Mucosa of descending colon (tissue), 3 donors: ENCODE results near the gene YJEFN3. TPM values are rescaled to one million over a fixed set of nuclear protein-coding genes. Genes with fewer than 3 reads are reported as not detected.

ENCODE experiments used
- ATAC-seq: fragments of 200-7000 bp; cut with Tn5 transposase; one replicate; pipeline ENCODE4 v1.9.1; 2020; ENCODE audit warnings: mild to moderate bottlenecking, moderate library complexity
- DNase-seq, 3 donors: peaks; one replicate each; pipeline ENCODE4 v3.0.0-alpha.2; 2020
- H3K36me3 ChIP-seq: fragments of 200-600 bp; one replicate; pipeline ENCODE4 v1.8.0; 2021; ENCODE audit warnings: low read depth, mild to moderate bottlenecking
- H3K4me1 ChIP-seq: fragments of 200-600 bp; one replicate; pipeline ENCODE4 v1.8.0; 2021; ENCODE audit warnings: low read depth, mild to moderate bottlenecking
- H3K4me3 ChIP-seq: fragments of 200-600 bp; one replicate; pipeline ENCODE4 v1.8.0; 2021; ENCODE audit warnings: mild to moderate bottlenecking
- H3K9me3 ChIP-seq: fragments of 200-600 bp; one replicate; pipeline ENCODE4 v1.8.0; 2021; ENCODE audit warnings: mild to moderate bottlenecking
- intact Hi-C, 2 donors: fragments of 100-400 bp; cut with DNase I in 1 of 2; cut with micrococcal nuclease in 1 of 2; formaldehyde crosslinking; loops; one replicate each; pipeline versions ENCODE4 v1.11.0 to v1.11.1; 2022; cut with DNase I, micrococcal nuclease
- total RNA-seq, 3 donors: library from RNA; stranded (reverse); fragmentation: NEBNext Ultra II Directional in 2 of 3; extraction: Animal tissue kit (Norgen Biotek cat#: 25700) in 2 of 3; gene quantifications; one replicate each; pipeline versions ENCODE4 v1.2.1 to v1.2.4, GENCODE V29; 2021 to 2023
- TF ChIP-seq, protein P1 (sequence below): fragments of 200-600 bp; IDR thresholded peaks from one replicate; pipeline ENCODE4 v1.8.0; 2022; ENCODE audit warnings: antibody characterized with exemption, mild to moderate bottlenecking
- donor health status: DM: no; HTN: no; CAD: no; lungs with moderate emphysema.
- donor health status: DM: no; HTN: no; CAD: no.
- donor health status: DM: no; HTN: yes; CAD: no.

Gene YJEFN3
- total RNA-seq, 3 donors from 2014 or later = 6.0 to 12.6 (median 10.6) TPM

DNA sequence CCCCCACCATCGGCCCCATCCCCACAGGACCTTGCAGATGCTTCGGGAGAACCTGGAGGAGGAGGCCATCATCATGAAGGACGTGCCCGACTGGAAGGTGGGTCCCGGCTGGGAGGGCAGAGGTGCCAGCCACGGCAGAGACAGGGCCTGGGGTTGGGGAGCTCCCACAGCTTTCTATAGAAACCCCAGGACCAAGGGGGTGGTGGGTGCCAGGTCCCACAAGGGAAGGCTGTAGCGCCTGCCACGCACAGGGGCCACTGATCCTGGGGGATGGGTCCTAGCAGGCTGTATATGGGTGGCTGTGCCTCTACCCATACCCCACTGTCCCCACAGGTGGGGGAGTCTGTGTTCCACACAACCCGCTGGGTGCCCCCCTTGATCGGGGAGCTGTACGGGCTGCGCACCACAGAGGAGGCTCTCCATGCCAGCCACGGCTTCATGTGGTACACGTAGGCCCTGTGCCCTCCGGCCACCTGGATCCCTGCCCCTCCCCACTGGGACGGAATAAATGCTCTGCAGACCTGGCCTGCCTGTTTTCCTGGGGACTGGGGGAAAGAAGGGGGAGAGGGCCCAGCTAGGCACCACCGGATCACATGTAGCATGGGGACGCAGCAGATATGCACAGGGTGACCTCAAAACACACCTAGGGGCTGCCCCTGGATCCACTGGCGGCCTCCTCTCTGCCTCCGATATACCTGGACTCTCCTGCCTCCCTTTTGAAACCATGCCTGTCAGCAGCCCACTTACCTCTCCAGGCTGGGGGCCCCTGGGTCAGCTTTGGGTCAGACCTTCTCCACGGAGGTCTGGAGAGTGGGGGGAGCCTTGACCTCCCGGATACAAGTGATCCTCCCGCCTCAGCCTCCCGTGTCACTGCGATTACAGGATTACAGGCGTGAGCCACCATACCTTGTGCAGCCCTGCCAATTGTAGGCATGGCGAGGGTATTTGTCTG, 761 bp upstream of the YJEFN3 start:
- Histone ChIP-seq H3K4me1 (peaks cover 6% of the 10 kb centered on the region), H3K9me3 (no peaks in the 10 kb centered on the region), H3K4me3 (no peak overlapping the region), H3K36me3 (no peaks in the 10 kb centered on the region)
- intact Hi-C loops = no loop called here
- ATAC-seq = no peak
- TF ChIP-seq, protein P1, sequence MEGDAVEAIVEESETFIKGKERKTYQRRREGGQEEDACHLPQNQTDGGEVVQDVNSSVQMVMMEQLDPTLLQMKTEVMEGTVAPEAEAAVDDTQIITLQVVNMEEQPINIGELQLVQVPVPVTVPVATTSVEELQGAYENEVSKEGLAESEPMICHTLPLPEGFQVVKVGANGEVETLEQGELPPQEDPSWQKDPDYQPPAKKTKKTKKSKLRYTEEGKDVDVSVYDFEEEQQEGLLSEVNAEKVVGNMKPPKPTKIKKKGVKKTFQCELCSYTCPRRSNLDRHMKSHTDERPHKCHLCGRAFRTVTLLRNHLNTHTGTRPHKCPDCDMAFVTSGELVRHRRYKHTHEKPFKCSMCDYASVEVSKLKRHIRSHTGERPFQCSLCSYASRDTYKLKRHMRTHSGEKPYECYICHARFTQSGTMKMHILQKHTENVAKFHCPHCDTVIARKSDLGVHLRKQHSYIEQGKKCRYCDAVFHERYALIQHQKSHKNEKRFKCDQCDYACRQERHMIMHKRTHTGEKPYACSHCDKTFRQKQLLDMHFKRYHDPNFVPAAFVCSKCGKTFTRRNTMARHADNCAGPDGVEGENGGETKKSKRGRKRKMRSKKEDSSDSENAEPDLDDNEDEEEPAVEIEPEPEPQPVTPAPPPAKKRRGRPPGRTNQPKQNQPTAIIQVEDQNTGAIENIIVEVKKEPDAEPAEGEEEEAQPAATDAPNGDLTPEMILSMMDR = no peak
- no peak for DNase-seq

DNA sequence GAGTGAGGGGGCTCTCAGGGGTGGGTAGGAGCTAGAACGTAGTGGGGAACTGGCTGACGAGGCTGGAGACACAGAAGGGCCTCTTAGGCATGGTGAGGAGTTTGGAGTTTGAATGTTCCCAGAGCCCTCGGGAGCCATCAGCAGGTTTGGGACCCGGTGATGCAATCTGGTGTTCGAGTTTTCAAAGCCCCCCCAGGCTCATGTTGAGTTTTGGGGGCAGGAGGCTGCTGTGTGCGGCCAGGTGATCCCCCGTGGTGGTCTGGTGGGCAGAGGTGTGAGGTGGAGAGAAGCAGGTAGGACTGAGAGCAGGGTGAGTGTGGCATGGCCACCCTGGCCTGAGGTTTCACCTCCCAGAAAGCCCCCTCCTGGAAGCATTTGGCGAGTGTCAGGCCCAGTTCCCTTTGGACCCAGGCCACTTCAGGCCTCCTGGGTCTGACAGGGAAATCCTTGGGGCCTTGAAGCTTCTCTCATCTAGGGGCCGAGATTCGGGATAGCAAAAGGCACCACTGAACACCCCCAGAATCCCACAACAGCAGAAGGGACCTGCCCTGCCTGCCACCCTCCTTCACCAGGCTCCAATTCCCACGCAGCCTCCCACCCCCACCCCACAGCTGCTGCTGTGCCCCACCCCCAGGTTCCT, 1.2 kb downstream of the YJEFN3 start:
- H3K9me3 ChIP-seq = no peaks in the 10 kb centered on the region
- H3K36me3 ChIP-seq = no peaks in the 10 kb centered on the region
- TF ChIP-seq, protein P1 = no peak
- H3K4me1 ChIP-seq = peaks cover 6% of the 10 kb centered on the region
- ATAC-seq (no peak), DNase-seq (no peak)
- H3K4me3 ChIP-seq = no peak overlapping the region
- intact Hi-C loops = loop anchor here (5.0 kb wide), 1 partner anchor 112 kb away; the partner anchor contains the start of gene GMIP (in 2 of the 2)

DNA sequence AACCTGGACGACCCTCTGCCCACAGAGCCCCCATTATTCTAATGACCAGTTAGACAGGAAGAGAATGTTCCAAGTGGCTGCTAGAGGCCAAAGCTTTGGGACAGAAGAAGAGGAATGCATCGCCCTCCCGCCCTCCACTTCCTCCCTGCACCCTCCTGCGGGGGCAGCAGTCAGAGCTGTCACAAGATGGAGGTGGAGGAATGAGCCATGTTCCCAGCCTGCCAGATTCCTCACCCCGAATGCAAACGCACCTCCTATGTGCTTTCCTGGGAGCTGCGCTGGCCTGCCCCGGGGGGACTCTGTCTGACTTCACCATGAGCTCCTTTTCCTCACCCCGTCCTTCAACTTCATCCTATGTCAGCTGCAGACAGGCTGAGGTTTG, 1.7 kb downstream of the YJEFN3 start:
- ATAC-seq = no peak

GRCh38 chr19:19530889-19531288, 2.2 kb downstream of the YJEFN3 start:
- DNase-seq = no peak
- Histone ChIP-seq H3K4me1 (peaks cover 6% of the 10 kb centered on the region), H3K4me3 (no peak overlapping the region), H3K9me3 (no peaks in the 10 kb centered on the region), H3K36me3 (no peaks in the 10 kb centered on the region)
- intact Hi-C loops = loop anchor here (5.0 kb wide), 1 partner anchor 111 kb away; the partner anchor contains the start of gene GMIP (in 2 of the 2)
- ATAC-seq = no peak
- TF ChIP-seq, protein P1 = no peak

More for the DNA sequence above, 1.7 kb downstream of the YJEFN3 start:
- H3K36me3 ChIP-seq = no peaks in the 10 kb centered on the region
- no peaks in the 10 kb centered on the region for H3K9me3 ChIP-seq
- no peak for DNase-seq
- H3K4me3 ChIP-seq = no peak overlapping the region
- H3K4me1 ChIP-seq = peaks cover 6% of the 10 kb centered on the region
- intact Hi-C loops = loop anchor here (5.0 kb wide), 1 partner anchor 112 kb away; the partner anchor contains the start of gene GMIP (in 2 of the 2)
- TF ChIP-seq, protein P1 = no peak

DNA sequence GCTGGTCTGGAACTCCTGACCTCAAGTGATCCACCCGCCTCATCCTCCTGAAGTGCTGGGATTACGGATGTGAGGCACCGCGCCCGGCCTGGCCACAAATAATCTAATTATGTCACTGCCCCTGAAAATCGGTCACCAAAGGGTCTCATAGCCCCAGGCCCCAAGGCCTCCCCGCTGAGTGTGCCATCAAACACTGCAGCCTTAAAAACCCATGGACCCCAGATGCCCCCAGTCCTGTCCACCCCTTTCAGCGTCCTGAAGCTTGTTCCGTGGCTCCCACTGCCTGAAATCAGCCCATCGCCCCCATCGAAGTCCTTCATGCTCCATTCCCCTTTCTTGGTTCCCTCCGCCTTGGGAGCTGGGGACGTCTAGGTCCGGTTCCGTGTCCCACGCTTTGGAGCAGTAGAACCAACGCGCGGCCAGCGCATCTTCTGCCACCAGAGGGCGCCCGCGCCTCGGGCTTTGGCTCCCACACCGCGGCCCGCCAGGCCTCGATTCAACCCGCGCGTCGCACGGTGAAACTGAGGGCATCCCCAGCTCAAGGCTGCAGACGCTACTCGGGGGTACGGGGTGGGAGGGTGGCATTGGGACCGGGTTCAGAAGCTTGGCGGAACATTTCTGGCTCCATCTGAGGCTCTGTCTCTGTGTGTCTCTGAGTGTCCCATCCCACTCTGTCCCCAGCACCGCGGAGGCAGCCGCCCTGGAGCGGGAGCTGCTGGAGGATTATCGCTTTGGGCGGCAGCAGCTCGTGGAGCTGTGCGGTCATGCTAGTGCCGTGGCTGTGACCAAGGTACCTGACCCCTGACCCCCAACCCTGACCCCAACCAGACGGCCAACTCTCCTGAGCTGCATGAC, 3.5 kb downstream of the YJEFN3 start:
- peak; percentile 84 for ATAC-seq

More for the DNA sequence above, 3.5 kb downstream of the YJEFN3 start:
- intact Hi-C loops = loop anchor here (5.0 kb wide), 1 partner anchor 110 kb away; the partner anchor contains the start of gene GMIP (in 2 of the 2)
- no peak overlapping the region for H3K4me3 ChIP-seq
- TF ChIP-seq, protein P1 = peak; percentile 93
- peaks cover 6% of the 10 kb centered on the region for H3K4me1 ChIP-seq
- peak; percentile 84 to 92 (median 89) for DNase-seq
- no peaks in the 10 kb centered on the region for H3K9me3 ChIP-seq
- no peaks in the 10 kb centered on the region for H3K36me3 ChIP-seq
